Lower leg skin (tissue), 3 donors: ENCODE results near the gene TUBE1.

ENCODE experiments used
- CTCF ChIP-seq, 3 donors: fragments of 450-650 bp; IDR thresholded peaks; one replicate each; pipeline ENCODE4 v1.5.1; 2016; ENCODE audit warnings: antibody characterized with exemption in 3 of 3, mild to moderate bottlenecking in 3 of 3, moderate library complexity in 2 of 3
- POLR2A ChIP-seq, 2 donors: fragments of 450-650 bp; IDR thresholded peaks; one replicate each; pipeline ENCODE4 v1.6.1; 2016 to 2017; ENCODE audit warnings: antibody characterized with exemption in 2 of 2, mild to moderate bottlenecking in 1 of 2, moderate library complexity in 1 of 2

GRCh38 chr6:112043032-112044007, 44.0 kb downstream of the TUBE1 start:
- TF ChIP-seq CTCF (IDR thresholded peaks at IDR 0.05) (peak in 1 of 3 donors; percentile 93), POLR2A (IDR thresholded peaks at IDR 0.05) (no peak)
